ENCODE results near the gene PTPN13. TPM values are rescaled to one million over a fixed set of nuclear protein-coding genes. Genes with fewer than 3 reads are reported as not detected.

PTPN13 gene
- total RNA-seq, 1 donor from 2014 or later = 69.9 TPM

- no peak overlapping the region for H3K27ac ChIP-seq
- ATAC-seq (no peak), DNase-seq (no peak)
- TF ChIP-seq, protein P1, sequence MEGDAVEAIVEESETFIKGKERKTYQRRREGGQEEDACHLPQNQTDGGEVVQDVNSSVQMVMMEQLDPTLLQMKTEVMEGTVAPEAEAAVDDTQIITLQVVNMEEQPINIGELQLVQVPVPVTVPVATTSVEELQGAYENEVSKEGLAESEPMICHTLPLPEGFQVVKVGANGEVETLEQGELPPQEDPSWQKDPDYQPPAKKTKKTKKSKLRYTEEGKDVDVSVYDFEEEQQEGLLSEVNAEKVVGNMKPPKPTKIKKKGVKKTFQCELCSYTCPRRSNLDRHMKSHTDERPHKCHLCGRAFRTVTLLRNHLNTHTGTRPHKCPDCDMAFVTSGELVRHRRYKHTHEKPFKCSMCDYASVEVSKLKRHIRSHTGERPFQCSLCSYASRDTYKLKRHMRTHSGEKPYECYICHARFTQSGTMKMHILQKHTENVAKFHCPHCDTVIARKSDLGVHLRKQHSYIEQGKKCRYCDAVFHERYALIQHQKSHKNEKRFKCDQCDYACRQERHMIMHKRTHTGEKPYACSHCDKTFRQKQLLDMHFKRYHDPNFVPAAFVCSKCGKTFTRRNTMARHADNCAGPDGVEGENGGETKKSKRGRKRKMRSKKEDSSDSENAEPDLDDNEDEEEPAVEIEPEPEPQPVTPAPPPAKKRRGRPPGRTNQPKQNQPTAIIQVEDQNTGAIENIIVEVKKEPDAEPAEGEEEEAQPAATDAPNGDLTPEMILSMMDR (IDR thresholded peaks at IDR 0.05) = no peak
- intact Hi-C loops (cut with DNase I) = no loop called here
- H3K9me3 ChIP-seq = no peaks in the 10 kb centered on the region
- no peak overlapping the region for H3K4me3 ChIP-seq
- H3K27me3 ChIP-seq = no peaks in the 10 kb centered on the region
- H3K4me1 ChIP-seq = no peaks in the 10 kb centered on the region
- H3K36me3 ChIP-seq = peaks cover 19% of the 10 kb centered on the region
Measured at GRCh38 chr4:86720508-86721068, 126.5 kb downstream of the PTPN13 start.

- DNase-seq (no peak), ATAC-seq (no peak)
- Histone ChIP-seq H3K9me3 (no peaks in the 10 kb centered on the region), H3K27ac (no peak overlapping the region), H3K27me3 (no peaks in the 10 kb centered on the region), H3K36me3 (peaks cover 19% of the 10 kb centered on the region), H3K4me3 (no peak overlapping the region), H3K4me1 (no peaks in the 10 kb centered on the region)
- TF ChIP-seq, protein P1 (IDR thresholded peaks at IDR 0.05) = no peak
- intact Hi-C loops (cut with DNase I) = no loop called here
Measured at GRCh38 chr4:86721412-86721811, 127.3 kb downstream of the PTPN13 start.

DNA sequence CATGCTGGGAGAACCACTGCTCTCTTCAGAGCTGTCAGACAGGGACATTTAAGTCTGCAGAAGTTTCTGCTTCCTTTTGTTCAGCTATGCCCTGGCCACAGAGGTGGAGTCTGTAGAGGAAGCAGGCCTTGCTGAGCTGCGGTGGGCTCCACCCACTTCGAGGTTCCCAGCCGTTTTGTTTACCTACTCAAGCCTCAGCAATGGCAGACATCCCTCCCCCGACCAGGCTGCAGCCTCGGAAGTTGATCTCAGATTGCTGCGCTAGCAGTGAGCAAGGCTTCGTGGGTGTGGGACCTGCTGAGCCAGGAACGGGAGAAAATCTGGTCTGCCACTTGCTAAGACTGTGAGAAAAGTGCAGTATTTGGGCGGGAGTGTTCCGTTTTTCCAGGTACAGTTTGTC, 136.2 kb downstream of the PTPN13 start:
- H3K27me3 ChIP-seq = no peaks in the 10 kb centered on the region
- DNase-seq = no peak
- TF ChIP-seq, protein P1 (IDR thresholded peaks at IDR 0.05) = no peak

GRCh38 chr4:86737244-86737643, 143.1 kb downstream of the PTPN13 start:
- Histone ChIP-seq H3K4me3 (no peak overlapping the region), H3K9me3 (no peaks in the 10 kb centered on the region), H3K36me3 (peaks cover 20% of the 10 kb centered on the region), H3K27ac (no peak overlapping the region), H3K27me3 (no peaks in the 10 kb centered on the region), H3K4me1 (no peaks in the 10 kb centered on the region)
- intact Hi-C loops (cut with DNase I) = no loop called here
- TF ChIP-seq, protein P1 (IDR thresholded peaks at IDR 0.05) = no peak
- DNase-seq (no peak), ATAC-seq (no peak)

More for the DNA sequence above, 136.2 kb downstream of the PTPN13 start:
- Histone ChIP-seq H3K9me3 (no peaks in the 10 kb centered on the region), H3K27ac (no peak overlapping the region), H3K36me3 (peaks cover 8% of the 10 kb centered on the region), H3K4me3 (no peak overlapping the region), H3K4me1 (no peaks in the 10 kb centered on the region)
- intact Hi-C loops (cut with DNase I) = no loop called here
- ATAC-seq = no peak

GRCh38 chr4:86741846-86742245, 147.7 kb downstream of the PTPN13 start:
- intact Hi-C loops (cut with DNase I) = no loop called here
- no peak overlapping the region for H3K4me3 ChIP-seq
- no peaks in the 10 kb centered on the region for H3K9me3 ChIP-seq
- no peaks in the 10 kb centered on the region for H3K4me1 ChIP-seq
- peaks cover 16% of the 10 kb centered on the region for H3K36me3 ChIP-seq
- TF ChIP-seq, protein P1 (IDR thresholded peaks at IDR 0.05) = no peak
- ATAC-seq = no peak
- H3K27me3 ChIP-seq = no peaks in the 10 kb centered on the region
- no peak for DNase-seq
- H3K27ac ChIP-seq = no peak overlapping the region

- Histone ChIP-seq H3K36me3 (peaks cover 12% of the 10 kb centered on the region), H3K27ac (no peak overlapping the region), H3K4me3 (no peak overlapping the region), H3K27me3 (no peaks in the 10 kb centered on the region), H3K4me1 (no peaks in the 10 kb centered on the region), H3K9me3 (no peaks in the 10 kb centered on the region)
- DNase-seq (no peak), ATAC-seq (no peak)
- intact Hi-C loops (cut with DNase I) = no loop called here
- TF ChIP-seq, protein P1 (IDR thresholded peaks at IDR 0.05) = no peak
Measured at GRCh38 chr4:86744570-86744969, 150.5 kb downstream of the PTPN13 start.

Data from upper lobe of right lung (tissue), 1 donor.